T-helper 2 cell treated with Interferon-gamma antibody and Interleukin-4, amounts not matched to agents 100 ng/mL and 5 ng/mL, for 36 hours (primary cell): ENCODE data around the gene GPBAR1. TPM values are rescaled to one million over a fixed set of nuclear protein-coding genes. Genes with fewer than 3 reads are reported as not detected.

Source experiments
- intact Hi-C: fragments of 100-400 bp; cut with micrococcal nuclease; formaldehyde crosslinking; loops from one replicate; pipeline ENCODE4 v1.15.1; 2023
- total RNA-seq: library from RNA; stranded (reverse); gene quantifications from 2 replicates; pipeline ENCODE4 v1.2.3, GENCODE V29; 2022

GPBAR1 gene, protein sequence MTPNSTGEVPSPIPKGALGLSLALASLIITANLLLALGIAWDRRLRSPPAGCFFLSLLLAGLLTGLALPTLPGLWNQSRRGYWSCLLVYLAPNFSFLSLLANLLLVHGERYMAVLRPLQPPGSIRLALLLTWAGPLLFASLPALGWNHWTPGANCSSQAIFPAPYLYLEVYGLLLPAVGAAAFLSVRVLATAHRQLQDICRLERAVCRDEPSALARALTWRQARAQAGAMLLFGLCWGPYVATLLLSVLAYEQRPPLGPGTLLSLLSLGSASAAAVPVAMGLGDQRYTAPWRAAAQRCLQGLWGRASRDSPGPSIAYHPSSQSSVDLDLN
- total RNA-seq = 0.86 and 0.91 TPM in 2 replicates

- intact Hi-C loops = no loop called here
Measured at GRCh38 chr2:218260742-218261422, at the start of gene GPBAR1. TSS of gene GPBAR1 (plus strand) at chr2:218261015. CDS start at chr2:218262725, 1,710 bp downstream.

DNA sequence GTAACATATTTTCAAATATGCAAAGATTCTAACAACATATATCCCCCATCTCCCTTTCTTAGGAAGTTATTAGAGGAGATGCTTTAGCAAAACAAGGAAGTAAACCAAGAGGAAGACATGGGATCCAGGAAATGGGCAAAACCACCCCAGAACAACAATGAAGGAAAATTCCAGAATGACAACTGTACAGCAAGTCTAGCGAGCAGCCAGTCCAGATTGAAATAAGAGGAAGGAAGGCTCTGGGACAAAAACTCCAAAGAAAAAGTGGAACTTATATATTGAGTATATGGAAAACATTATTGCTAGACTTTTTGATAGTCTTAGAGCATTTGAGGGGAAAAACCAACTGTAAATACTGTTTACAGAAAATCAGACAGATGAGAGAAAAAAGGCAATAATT, 46.7 kb upstream of the GPBAR1 start:
- intact Hi-C loops = no loop called here

GRCh38 chr2:218216336-218216673, 44.5 kb upstream of the GPBAR1 start:
- intact Hi-C loops = loop anchor here (2.0 to 5.0 kb wide), 6 partner anchors 30 to 1719 kb away; partner anchors contain the start of genes CXCR1, DNPEP, RPL37A and STK11IP

DNA sequence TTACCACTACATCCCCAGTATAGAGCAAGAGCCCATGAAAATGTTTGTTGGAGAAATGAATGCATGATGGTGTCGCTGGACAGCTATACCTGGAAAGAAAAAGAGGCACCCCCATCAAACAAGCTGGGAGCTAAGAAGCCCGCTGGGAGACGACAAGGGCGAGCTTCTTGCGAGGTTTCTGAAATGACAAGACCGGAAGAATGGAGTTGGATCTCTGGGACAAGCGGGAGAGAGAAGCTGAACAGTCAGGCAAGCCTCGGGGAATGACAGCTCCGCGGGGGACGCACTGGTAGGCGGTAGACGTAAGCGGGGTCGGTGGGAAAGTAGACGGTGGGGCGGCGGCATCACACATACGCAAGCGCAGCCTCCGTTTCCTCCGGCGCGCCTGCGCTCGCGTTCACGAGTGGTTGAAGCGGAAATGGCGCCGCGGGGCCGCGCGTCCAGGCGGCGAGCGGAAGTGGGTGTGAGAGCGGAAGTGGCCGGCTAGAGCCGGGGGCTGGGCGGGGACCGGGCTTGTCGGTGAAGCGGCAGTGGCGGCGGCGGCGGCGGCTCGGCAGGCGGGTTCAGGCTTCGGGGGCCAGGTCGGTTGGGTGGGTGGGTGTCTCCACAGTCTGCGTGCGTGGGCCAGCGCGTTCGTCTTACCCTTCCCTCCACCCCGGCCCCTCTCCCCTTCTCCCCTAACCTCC, 44.0 kb upstream of the GPBAR1 start, which contains the start of gene ARPC2:
Gene ARPC2, plus strand, starts transcription at position 516 of the 686 bp plus-strand sequence. CDS start 282 bp downstream, outside the sequence.
- intact Hi-C loops = loop anchor here (1.0 to 5.0 kb wide), 9 partner anchors 30 to 1720 kb away; partner anchors contain the start of genes AAMP, CXCR1, DNPEP and PNKD

GRCh38 chr2:218217360-218218267, 43.2 kb upstream of the GPBAR1 start:
- intact Hi-C loops = loop anchor here (1.0 to 5.0 kb wide), 12 partner anchors 12 to 1720 kb away; partner anchors contain the start of genes AAMP, CNOT9, CXCR1 and DNPEP

- intact Hi-C loops = loop anchor here (1.0 to 5.0 kb wide), 7 partner anchors 11 to 1721 kb away; partner anchors contain the start of genes CNOT9, CXCR1, DNPEP and RPL37A
Measured at GRCh38 chr2:218218268-218219185, 42.3 kb upstream of the GPBAR1 start.

DNA sequence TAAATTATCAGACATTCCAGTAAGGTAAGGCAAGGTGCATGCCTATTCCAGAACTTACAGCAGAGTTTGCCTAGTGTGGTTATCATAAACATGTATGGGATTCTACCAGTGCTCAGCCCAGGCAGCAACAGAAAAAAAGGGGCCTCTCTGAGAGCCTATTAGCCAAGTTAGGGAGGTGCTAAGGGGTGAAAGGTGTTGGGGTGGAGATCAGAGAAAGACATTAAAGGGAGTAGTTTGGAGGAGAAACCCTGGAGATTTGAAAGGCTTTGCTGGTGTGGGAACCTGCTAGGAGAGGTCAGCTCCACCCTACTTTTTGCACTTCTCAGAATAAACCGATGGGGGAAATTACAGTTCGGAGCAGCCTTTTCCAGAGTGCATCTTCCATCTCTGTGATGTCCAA, 40.9 kb upstream of the GPBAR1 start:
- intact Hi-C loops = loop anchor here (2.0 to 5.0 kb wide), 5 partner anchors 37 to 1723 kb away; partner anchors contain the start of genes CXCR1, DNPEP, RPL37A and STK11IP

GRCh38 chr2:218221000-218221399, 39.8 kb upstream of the GPBAR1 start:
- intact Hi-C loops = no loop called here

DNA sequence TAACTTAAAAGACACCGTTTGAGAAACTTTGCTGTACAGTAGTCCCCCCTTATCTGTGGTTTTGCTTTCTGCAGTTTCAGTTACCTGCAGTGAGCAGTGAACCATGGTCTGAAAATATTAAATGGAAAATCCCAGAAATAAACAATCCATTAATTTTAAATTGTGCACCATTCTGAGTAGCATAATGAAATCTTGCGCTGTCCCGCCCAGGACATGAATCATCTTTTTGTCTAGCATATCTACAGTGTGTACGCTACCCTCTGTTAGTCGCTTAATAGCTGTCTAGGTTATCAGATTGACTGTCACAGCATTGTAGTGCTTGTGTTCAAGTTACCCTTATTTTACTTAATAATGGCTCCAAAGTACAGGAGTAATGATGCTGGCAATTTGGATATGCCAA, 37.8 kb upstream of the GPBAR1 start:
- intact Hi-C loops = no loop called here

DNA sequence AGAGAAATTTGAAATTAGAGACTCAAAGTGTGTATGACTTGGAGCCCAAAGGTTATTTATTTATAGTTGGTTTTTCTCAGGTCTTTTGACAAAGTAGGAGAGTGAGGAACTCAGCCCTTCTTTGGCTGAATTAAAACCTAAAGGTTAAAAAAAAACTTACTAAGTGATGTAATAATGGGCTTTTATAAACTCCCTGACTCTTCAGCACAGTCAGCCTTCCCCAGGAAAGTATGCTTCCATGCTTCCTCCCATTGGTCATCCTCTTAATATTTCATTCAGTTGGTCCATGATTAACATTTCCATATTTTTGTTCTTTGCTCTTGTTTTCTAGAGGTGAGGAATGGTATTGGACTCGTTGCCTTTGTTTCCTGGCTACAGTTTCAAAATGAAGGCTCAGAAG, 36.6 kb upstream of the GPBAR1 start:
- intact Hi-C loops = no loop called here

- intact Hi-C loops = loop anchor here (5.0 kb wide), 1 partner anchor 950 kb away; the partner anchor contains the start of genes CNPPD1 and RETREG2
Measured at GRCh38 chr2:218226903-218227302, 33.9 kb upstream of the GPBAR1 start.

DNA sequence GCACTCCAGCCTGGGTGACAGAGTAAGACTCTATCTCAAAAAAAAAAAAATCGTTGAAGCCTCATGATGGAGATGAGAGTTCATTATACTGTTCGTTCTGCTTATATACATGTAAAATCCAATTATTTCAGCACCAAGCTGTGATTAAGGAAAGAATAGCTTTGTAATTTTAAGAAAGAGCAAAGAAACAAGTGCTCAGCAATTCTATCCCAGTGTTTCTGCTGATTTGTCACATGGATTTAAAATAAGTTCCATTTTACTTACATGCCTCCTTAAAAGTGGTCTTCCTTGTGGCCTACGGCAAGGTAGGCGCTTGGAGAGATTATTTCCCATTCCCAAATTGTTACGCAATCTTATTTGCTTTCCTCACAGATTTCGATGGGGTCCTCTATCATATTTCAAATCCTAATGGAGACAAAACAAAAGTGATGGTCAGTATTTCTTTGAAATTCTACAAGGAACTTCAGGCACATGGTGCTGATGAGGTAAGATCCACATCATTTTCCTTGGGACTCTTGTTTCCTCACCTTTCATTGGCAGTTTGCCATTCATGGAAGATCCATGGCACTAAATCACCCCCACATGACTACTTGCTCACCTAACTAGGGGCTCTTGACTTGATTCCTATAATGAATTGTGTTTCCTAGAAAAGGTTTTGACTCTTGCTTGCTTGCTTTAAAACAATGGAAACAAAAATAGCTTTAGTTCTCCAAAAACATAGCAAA, 32.3 kb upstream of the GPBAR1 start:
- intact Hi-C loops = loop anchor here (1.0 to 5.0 kb wide), 3 partner anchors 10 to 949 kb away; partner anchors contain the start of genes CNPPD1 and RETREG2

DNA sequence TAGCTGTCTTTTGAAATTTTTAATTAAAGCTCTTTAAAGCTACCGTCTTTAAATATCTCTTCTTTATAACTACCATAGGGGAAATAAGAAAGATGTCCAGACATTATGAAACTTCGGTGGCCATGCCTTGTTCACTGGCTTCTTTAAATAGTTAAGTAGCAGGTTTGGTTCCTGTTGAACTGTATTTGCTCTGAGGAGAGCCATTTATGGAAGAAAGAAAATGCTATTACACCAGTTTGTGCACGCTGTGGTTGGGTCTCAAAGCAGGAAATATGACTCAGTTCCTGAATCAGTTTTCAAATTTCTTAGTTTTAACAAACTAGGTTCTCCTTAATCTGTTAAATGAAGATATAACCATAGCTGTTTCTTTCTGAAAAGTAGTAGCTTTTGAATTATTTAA, 31.6 kb upstream of the GPBAR1 start:
- intact Hi-C loops = loop anchor here (1.0 to 5.0 kb wide), 3 partner anchors 11 to 948 kb away; partner anchors contain the start of genes CNPPD1 and RETREG2

DNA sequence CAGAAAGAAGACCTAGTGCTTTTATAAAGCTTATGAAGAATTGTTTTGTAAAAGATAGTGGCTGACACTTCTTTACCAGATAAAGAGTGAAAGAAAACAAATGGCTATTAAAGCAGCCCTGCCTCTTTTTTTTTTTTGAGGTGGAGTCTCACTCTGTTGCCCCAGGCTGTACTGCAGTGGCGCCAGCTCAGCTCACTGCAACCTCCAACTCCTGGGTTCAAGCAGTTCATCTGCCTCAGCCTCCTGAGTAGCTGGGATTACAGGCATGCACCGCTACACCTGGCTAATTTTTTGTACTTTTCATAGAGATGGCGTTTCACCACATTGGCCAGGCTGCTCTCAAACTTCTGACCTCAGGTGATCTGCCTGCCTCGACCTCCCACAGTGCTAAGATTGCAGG, 31.0 kb upstream of the GPBAR1 start:
- intact Hi-C loops = loop anchor here (1.0 to 5.0 kb wide), 4 partner anchors 12 to 947 kb away; partner anchors contain the start of genes CNPPD1 and RETREG2

DNA sequence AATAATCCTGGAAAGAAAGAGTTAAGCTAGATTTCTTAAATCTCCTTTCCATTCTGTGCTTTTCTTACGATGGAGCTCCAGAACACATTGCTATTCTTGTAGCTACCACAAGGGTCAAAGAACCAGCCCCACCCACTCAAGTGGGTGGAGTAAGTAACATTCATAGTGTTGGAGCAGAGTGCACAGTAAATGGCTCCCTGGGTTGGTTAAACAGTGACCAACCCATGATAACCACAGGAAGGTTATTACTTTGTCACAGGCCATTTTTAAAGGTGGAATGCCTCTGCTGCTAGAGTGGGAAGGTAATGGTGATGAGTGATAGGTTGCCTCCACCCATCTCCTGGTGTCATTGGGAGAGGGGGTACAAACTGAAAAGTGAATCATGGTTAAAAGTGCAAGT, 29.9 kb upstream of the GPBAR1 start:
- intact Hi-C loops = loop anchor here (1.0 kb wide), 1 partner anchor 38 kb away; no protein-coding TSS in a partner anchor

- intact Hi-C loops = no loop called here
Measured at GRCh38 chr2:218233543-218233942, 27.3 kb upstream of the GPBAR1 start.

DNA sequence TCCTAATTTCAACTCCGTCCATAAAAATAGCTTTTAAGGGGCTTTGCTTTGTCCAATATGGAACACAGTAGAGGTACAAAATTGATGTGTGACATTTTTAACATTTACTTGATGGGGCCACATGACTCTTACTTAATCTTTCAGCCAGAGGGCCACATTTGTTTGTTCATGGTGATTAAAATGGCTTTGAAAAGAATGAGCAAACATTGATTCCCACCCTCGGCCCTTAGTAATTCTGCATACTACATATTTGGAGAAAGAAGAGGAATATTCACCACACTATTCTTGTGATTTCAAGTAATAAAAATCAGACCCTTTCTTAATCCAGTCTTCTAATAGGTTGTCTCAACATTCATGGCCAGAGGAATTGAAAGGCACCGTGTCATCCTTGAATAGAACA, 26.3 kb upstream of the GPBAR1 start:
- intact Hi-C loops = no loop called here

DNA sequence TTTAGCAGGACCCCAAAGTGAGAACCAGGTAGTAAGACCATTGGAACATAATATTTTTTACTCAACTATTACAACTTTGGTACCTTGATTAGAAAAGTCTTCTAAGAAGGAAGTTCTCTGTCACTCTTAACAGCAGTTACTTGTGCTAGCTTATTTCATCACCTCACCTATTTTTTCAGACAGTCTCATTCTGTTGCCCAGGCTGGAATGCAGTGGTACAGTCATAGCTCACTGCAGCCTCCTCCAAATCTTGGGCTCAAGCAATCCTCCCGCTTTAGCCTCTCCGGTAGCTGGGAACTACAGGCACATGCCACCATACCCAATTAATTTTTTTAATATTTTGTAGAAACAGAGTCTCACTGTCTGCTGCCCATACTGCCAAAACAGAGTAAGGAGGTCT, 25.8 kb upstream of the GPBAR1 start:
- intact Hi-C loops = no loop called here
